Fibroblast of skin of right biceps (primary cell): ENCODE results near the gene C1QTNF6.
"Not testable (repeated sequence)": the region's sequence is repeated elsewhere in the genome, so short reads cannot be mapped to it uniquely, and the experiment has no call there.

Experiments used
- DNase-seq: peaks from one replicate; pipeline ENCODE4 v3.0.0-alpha.2; 2013

Gene C1QTNF6

GRCh38 chr22:37187891-37188761 is at the start of gene C1QTNF6:
C1QTNF6 (minus strand) TSS chr22:37188247; CDS start chr22:37188213, 34 bp downstream.
- DNase-seq = peak; percentile 74

GRCh38 chr22:37235897-37236607 is 48.0 kb upstream of the C1QTNF6 start:
- DNase-seq = no peak

- no peak for DNase-seq
These were observed 47.0 kb upstream of the C1QTNF6 start for GRCh38 chr22:37234736-37235711.

DNA sequence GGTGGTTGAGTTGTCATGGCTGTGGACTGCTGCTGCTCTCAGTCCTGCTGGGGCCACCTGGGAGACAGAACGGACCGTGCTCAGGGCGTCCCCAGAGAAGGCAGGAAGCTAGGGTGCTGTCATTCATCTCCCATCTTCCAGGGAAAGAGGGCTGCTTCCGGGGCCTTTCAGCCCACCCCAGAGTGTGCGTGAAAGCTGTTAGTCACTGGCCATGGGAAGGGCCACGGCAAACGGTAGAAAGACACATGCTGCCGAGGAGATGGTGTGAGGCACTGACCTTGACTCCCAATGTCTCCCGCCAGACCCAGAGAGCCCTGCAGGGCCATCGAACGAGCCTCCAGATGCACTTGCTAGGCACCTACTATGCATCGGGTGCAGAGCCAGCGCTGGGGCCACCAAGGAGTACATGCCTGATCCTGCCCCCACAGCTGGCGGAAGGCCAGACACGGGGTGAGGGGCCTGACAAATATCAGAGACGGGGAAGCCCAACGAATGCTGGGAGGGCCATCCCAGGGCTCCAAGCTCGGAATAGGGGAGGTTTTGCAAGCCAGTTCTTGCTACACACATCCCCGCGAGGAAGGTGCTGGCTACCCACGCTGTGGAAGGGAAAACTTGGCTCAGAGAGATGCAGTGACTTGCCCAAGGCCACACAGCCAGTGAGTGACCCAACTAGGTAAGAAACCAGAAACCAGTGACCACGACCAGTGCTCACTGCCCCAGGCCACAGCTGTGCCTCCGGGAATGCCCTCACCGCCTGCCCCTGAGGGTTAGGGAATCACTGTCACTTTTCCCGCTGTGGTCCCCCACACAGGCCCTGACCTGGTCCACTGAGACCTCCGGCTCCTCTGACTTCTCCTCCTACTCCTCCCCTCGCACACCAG is 45.9 kb upstream of the C1QTNF6 start:
- DNase-seq = no peak

DNA sequence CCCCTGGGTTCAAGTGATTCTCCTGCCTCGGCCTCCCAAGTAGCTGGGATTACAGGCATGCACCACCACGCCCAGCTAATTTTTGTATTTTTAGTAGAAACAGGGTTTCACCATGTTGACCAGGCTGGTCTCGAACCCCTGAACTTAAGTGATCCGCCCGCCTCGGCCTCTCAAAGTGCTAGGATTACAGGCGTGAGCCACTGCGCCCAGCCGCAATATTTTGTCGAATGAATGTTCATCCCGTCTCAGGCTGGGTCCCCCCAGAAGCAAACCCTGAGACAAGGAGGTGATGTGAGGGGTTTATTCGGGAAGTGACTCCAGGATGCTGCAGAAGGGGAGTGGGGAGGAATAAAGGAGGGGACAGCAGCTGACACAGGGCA is 45.3 kb upstream of the C1QTNF6 start:
- DNase-seq = not testable (repeated sequence)

GRCh38 chr22:37232140-37232998 is 44.3 kb upstream of the C1QTNF6 start:
- no peak for DNase-seq

GRCh38 chr22:37231406-37232139 is 43.5 kb upstream of the C1QTNF6 start:
- no peak for DNase-seq

- DNase-seq = no peak
These were observed 42.8 kb upstream of the C1QTNF6 start for GRCh38 chr22:37230673-37231405.

- DNase-seq = peak; percentile 91
These were observed 42.0 kb upstream of the C1QTNF6 start for GRCh38 chr22:37229805-37230672.

DNA sequence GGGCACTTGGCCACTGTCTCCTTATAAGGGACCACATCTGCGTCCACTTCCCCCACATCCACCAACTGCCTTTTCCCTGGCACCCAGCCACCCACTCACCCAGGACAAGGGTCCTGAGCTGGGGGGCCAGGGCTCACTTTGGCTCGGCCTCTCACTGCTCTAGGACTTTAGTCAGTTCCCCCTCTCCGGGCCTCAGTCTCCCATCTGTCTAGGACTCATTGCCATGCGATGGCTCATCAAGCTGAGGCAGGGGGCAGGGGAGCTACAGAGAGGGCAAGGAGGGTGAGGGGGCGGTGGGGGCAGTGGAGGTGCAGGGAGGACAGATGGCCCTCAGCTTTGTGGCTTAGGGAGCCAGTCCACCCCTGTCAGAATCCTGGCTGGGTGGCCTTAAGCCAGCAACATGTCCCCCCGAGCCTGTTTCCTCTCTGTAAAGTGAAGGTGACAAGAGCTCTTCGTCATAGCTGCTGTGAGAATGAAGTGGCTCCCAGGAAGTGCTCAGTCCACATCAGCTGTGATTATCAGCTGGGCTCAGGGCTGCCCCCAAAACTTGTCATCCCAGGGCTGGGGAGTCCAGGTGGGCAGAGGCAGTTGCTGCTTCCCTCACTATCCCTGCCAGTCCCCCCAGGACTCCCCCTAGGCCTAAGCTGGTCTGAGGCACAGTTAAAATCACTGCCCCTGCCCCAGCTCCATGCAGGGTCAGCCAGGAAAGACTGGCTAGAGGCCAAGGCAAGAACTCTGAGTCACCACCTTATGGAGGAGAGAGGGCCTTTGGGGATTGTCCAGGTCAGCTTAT is 41.2 kb upstream of the C1QTNF6 start:
- peak; percentile 85 for DNase-seq

DNA sequence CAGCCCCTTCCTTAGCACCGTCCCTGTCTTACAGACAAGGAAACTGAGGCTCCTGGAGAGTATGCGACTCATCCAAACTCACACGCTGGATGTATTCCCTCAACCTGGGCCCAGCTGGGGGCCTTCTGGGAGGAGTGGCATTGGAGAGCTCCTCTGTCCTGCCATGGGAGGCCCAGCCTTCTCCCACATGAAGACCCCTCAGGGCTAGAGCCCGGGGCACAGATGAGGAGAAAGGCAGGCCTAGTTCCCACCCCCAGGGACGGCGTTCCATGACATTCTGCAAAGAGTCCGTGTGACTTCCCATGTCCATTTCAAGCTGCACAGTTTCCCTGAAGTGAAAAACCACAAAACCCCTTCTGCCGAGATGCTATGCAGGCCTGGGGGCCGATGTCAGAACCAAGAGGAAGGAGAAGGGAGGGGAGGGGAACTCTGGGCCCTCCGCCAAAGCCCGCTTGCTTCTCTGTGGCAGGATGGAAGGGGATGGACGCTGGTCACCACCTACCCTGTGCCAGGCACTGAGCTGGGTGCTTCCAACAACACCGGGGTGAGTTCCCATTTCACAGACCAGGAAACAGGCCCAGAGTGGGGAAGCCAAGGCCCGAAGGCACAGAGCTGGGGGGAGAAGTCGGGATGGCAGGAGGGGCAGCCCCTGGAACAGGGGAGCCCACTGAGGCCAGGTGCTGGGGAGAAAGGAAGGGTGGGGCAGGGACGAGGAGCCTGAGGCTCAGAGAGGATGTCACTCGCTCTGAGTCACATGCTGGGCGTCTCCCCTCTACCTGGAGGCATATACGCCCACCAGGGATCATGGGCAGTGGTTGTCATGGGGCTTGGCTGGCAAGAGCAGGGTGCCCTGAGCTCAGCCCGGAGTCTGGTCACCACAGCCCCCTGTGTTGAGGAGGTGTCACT is 40.3 kb upstream of the C1QTNF6 start:
- peak; percentile 85 for DNase-seq

- no peak for DNase-seq
These were observed 38.5 kb upstream of the C1QTNF6 start for GRCh38 chr22:37226514-37226913.

DNA sequence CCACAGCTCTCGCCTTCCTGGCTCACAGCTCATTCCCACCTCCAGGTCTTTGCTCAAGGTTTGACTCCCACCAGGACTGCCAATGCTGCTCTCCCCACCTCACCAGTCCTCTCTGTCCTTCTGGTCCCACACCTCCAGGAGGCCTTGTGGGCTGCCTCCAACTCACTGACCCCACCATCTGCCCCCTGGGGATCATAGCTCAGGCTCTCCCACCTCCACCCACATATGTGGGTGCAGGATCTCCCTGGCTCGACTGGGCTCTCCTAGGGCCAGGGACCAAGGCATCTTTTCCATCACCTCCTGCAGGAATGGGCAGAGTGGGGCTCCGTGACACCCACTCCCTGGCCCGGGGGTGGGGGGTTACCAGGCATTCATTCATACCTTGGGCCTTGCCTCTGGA is 38.0 kb upstream of the C1QTNF6 start:
- no peak for DNase-seq

DNA sequence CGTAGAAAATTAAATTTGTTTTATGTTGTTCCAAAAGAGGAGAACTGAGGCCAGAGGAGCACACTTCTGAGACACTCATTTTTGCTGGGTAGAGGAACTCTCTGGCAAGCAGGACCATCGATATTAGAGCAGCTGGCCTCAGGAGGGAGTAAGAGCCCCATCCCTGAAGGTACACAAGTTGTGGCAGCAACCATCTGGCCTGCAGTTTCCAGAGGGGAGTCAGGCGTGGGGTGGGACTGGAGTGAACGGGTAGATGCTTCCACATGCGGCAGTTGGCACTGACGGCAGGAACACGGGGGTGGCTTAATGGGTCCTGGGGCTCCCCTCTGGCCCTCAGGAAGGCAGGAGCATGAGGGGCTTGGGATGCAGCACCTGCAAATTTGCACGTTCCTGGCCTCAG is 37.4 kb upstream of the C1QTNF6 start:
- peak; percentile 16 for DNase-seq

GRCh38 chr22:37224757-37225420 is 36.8 kb upstream of the C1QTNF6 start:
- DNase-seq = no peak
